ENCODE results near the gene DISP2.

DNA sequence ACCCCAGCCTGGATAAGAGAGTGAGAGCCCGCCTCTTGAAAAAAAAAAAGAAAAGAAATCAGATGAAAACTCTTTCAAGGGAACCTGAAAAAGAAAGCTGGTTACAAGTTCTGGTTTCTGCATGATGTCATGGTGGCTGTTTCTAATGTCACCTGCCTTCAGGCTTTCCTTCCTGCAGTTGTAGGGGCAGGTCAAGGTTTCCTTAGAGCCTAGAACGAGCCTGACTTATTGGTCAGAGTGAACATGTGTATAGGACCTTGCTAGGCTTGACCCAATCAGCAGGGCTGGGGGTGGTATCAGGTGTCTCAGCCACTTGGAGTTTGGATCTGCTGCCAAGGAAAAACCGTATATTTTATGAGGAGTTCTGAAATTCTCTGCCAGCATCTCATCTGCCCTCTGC, 51.3 kb downstream of the DISP2 start:
- TF ChIP-seq, protein P1, sequence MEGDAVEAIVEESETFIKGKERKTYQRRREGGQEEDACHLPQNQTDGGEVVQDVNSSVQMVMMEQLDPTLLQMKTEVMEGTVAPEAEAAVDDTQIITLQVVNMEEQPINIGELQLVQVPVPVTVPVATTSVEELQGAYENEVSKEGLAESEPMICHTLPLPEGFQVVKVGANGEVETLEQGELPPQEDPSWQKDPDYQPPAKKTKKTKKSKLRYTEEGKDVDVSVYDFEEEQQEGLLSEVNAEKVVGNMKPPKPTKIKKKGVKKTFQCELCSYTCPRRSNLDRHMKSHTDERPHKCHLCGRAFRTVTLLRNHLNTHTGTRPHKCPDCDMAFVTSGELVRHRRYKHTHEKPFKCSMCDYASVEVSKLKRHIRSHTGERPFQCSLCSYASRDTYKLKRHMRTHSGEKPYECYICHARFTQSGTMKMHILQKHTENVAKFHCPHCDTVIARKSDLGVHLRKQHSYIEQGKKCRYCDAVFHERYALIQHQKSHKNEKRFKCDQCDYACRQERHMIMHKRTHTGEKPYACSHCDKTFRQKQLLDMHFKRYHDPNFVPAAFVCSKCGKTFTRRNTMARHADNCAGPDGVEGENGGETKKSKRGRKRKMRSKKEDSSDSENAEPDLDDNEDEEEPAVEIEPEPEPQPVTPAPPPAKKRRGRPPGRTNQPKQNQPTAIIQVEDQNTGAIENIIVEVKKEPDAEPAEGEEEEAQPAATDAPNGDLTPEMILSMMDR (tag by site-specific recombination; IDR thresholded peaks at IDR 0.05), result no peak
- TF ChIP-seq ZNF530 (tag by site-specific recombination; IDR thresholded peaks at IDR 0.05; ENCODE audit: low read depth), result no peak
- TF ChIP-seq YY1 (tag by site-specific recombination; IDR thresholded peaks at IDR 0.05), result no peak
- TF ChIP-seq TRIM28 (IDR thresholded peaks at IDR 0.05; ENCODE audit: borderline replicate concordance, low read length), result no peak
- no peak for TF ChIP-seq ZNF324 (tag by site-specific recombination; IDR thresholded peaks at IDR 0.05)
- TF ChIP-seq ZNF610 (tag by site-specific recombination; IDR thresholded peaks at IDR 0.05; ENCODE audit: borderline replicate concordance), result no peak
- TF ChIP-seq REST (tag by site-specific recombination; IDR thresholded peaks at IDR 0.05), result no peak
- TF ChIP-seq ZNF274 (IDR thresholded peaks at IDR 0.05; ENCODE audit: low read length), result no peak
- no peak for TF ChIP-seq ZNF274 (tag by site-specific recombination; IDR thresholded peaks at IDR 0.05; ENCODE audit: borderline replicate concordance)

Data from HEK293 (cell line).